HG03025 (cell line): Measurements from ENCODE around the gene KRT74.

Experiments used
- ATAC-seq: cut with Tn5 transposase; IDR thresholded peaks from one replicate; pipeline ENCODE4 v1.9.1; 2021; ENCODE audit warnings: mild to moderate bottlenecking, moderate library complexity; ENCODE audit not compliant: unreplicated experiment, low FRiP score

KRT74 gene

GRCh38 chr12:52522346-52523011, 51.2 kb downstream of the KRT74 start:
- ATAC-seq, result no peak

- no peak for ATAC-seq
Observed at GRCh38 chr12:52521568-52522266, 51.9 kb downstream of the KRT74 start.

GRCh38 chr12:52521175-52521567, 52.5 kb downstream of the KRT74 start:
- ATAC-seq, result no peak

GRCh38 chr12:52519826-52520662, 53.6 kb downstream of the KRT74 start, which contains the start of gene KRT5:
Gene KRT5, minus strand, starts transcription at chr12:52520394. Its CDS starts 98 bp downstream, at chr12:52520296.
- no peak for ATAC-seq

- no peak for ATAC-seq
Observed at GRCh38 chr12:52519387-52519703, 54.3 kb downstream of the KRT74 start.

- ATAC-seq, result no peak
Observed at GRCh38 chr12:52518574-52519386, 54.9 kb downstream of the KRT74 start.

- ATAC-seq, result no peak
Observed at GRCh38 chr12:52517888-52518287, 55.8 kb downstream of the KRT74 start.

GRCh38 chr12:52517005-52517835, 56.4 kb downstream of the KRT74 start:
- ATAC-seq, result no peak

- no peak for ATAC-seq
Observed at GRCh38 chr12:52515927-52516831, 57.5 kb downstream of the KRT74 start.
